HCT116 (cell line): ENCODE measurements around the gene ZNF57. TPM values are rescaled to one million over a fixed set of nuclear protein-coding genes. Genes with fewer than 3 reads are reported as not detected.

Experiments used
- ATAC-seq: fragments of 200-7000 bp; cut with Tn5 transposase; 2 replicates; pipeline ENCODE4 v1.9.1; 2020; ENCODE audit warnings: mild to moderate bottlenecking, moderate library complexity
- BruUV-seq: library from RNA; stranded (reverse); fragments of 400-500 nt; replicated peaks from 2 replicates; lab custom pipeline; 2021; lab: Mats Ljungman, UMichigan
- CTCF ChIA-PET: fragments of 300-600 bp; sonication (Branson Sonifier 250); formaldehyde crosslinking; loops from one replicate; lab custom pipeline; 2021; ENCODE audit warnings: antibody characterized with exemption; lab: Charles Lee
- POLR2A ChIA-PET: fragments of 300-600, 350-600 bp; sonication (Branson Sonifier 250); formaldehyde crosslinking; loops from one replicate; lab custom pipeline; 2021; ENCODE audit warnings: antibody characterized with exemption; lab: Charles Lee
- RAD21 ChIA-PET, 2 experiments: fragments of 300-600 bp; sonication (Branson Sonifier 250); formaldehyde crosslinking; loops; one replicate each; lab custom pipeline; 2023; ENCODE audit warnings: low total read pairs in 2 of 2; ENCODE audit not compliant: uncharacterized antibody in 2 of 2, unreplicated experiment in 2 of 2, low non-redundant PET in 1 of 2; lab: Charles Lee
- DNase-seq: peaks from one replicate; pipeline ENCODE4 v3.0.0-alpha.2; 2010; ENCODE audit warnings: low read depth, low spot score
- H2AFZ ChIP-seq: fragments of 200-600 bp; shearing (Covaris generic), sonication (generic); 2 replicates; pipeline ENCODE4 v1.6.1; 2017; ENCODE audit warnings: low read depth, mixed run types, mixed read lengths, antibody characterized with exemption, low read length; ENCODE audit not compliant: poor library complexity, severe bottlenecking
- H3K27ac ChIP-seq: 2 replicates; pipeline ENCODE4 v1.5.1; 2012; ENCODE audit warnings: low read depth, low read length
- H3K27me3 ChIP-seq: fragments of 200-600 bp; sonication (generic); 2 replicates; pipeline ENCODE4 v1.6.1; 2016; ENCODE audit warnings: mixed run types, low read length, mixed read lengths; ENCODE audit not compliant: insufficient read depth
- H3K36me3 ChIP-seq, 2 experiments: fragments of 200-500 bp in 1 of 2; fragments of 200-600 bp in 1 of 2; sonication (Bioruptor generic) in 1 of 2; sonication (generic) in 1 of 2; 2 replicates each; pipeline versions ENCODE4 v1.5.1 to v1.6.1; 2014 to 2016; ENCODE audit warnings: low read length in 2 of 2, inconsistent platforms in 1 of 2, mixed read lengths in 1 of 2, mixed run types in 1 of 2; ENCODE audit not compliant: insufficient read depth in 2 of 2, control insufficient read depth in 1 of 2
- H3K4me1 ChIP-seq, 2 experiments: fragments of 200-600 bp in 1 of 2; sonication (generic) in 1 of 2; 2 replicates each; pipeline versions ENCODE4 v1.5.1 to v1.6.1; 2012 to 2017; ENCODE audit warnings: low read length in 2 of 2, inconsistent platforms in 1 of 2, mild to moderate bottlenecking in 1 of 2, mixed read lengths in 1 of 2, mixed run types in 1 of 2, moderate library complexity in 1 of 2; ENCODE audit not compliant: insufficient read depth in 2 of 2, control insufficient read depth in 1 of 2
- H3K4me2 ChIP-seq: fragments of 200-600 bp; sonication (generic); 2 replicates; pipeline ENCODE4 v1.6.1; 2017; ENCODE audit warnings: mixed run types, low read length, mixed read lengths
- H3K4me3 ChIP-seq, 2 experiments: fragments of 200-600 bp in 1 of 2; sonication (generic) in 1 of 2; replicated peaks in 1 of 2; 2 replicates each; pipeline ENCODE4 v1.5.1; 2011 to 2016; ENCODE audit warnings: low read length in 2 of 2, control low read depth in 1 of 2, low read depth in 1 of 2, mild to moderate bottlenecking in 1 of 2, mixed read lengths in 1 of 2, mixed run types in 1 of 2
- H3K79me2 ChIP-seq: fragments of 200-600 bp; sonication (generic); 2 replicates; pipeline ENCODE4 v1.6.1; 2017; ENCODE audit warnings: mild to moderate bottlenecking, mixed run types, low read length, moderate library complexity, mixed read lengths; ENCODE audit not compliant: insufficient read depth
- H3K9ac ChIP-seq: fragments of 200-600 bp; sonication (generic); 2 replicates; pipeline ENCODE4 v1.6.1; 2016; ENCODE audit warnings: low read length, mixed read lengths
- H3K9me2 ChIP-seq: fragments of 200-600 bp; sonication (generic), shearing (Covaris generic); 2 replicates; pipeline ENCODE4 v1.6.1; 2017; ENCODE audit warnings: mixed run types, mild to moderate bottlenecking, moderate library complexity; ENCODE audit not compliant: insufficient read depth
- H3K9me3 ChIP-seq, 2 experiments: fragments of 200-500 bp in 1 of 2; fragments of 200-600 bp in 1 of 2; sonication (Bioruptor generic) in 1 of 2; sonication (generic) in 1 of 2; 2 replicates each; pipeline ENCODE4 v1.6.1; 2014 to 2017; ENCODE audit warnings: low read length in 2 of 2, mixed read lengths in 2 of 2, inconsistent platforms in 1 of 2, low read depth in 1 of 2, mild to moderate bottlenecking in 1 of 2, mixed run types in 1 of 2, moderate library complexity in 1 of 2; ENCODE audit not compliant: control insufficient read depth in 1 of 2, insufficient read depth in 1 of 2
- H4K20me1 ChIP-seq: fragments of 200-600 bp; sonication (generic), shearing (Covaris generic); 2 replicates; pipeline ENCODE4 v1.6.1; 2017; ENCODE audit warnings: mixed run types, mild to moderate bottlenecking, moderate library complexity; ENCODE audit not compliant: insufficient read depth
- CBX3 ChIP-seq: IDR thresholded peaks from 2 replicates; pipeline ENCODE4 v1.6.1; 2012; ENCODE audit warnings: low read depth
- CEBPB ChIP-seq: IDR thresholded peaks from 2 replicates; pipeline ENCODE4 v1.6.1; 2012; ENCODE audit warnings: low read depth
- EGR1 ChIP-seq: IDR thresholded peaks from 2 replicates; pipeline ENCODE4 v1.6.1; 2012; ENCODE audit warnings: low read depth
- EZH2 ChIP-seq: fragments of 200-600 bp; sonication (generic); IDR thresholded peaks from 2 replicates; pipeline ENCODE4 v1.6.1; 2017; ENCODE audit warnings: antibody characterized with exemption, mixed run types
- JUND ChIP-seq: IDR thresholded peaks from 2 replicates; pipeline ENCODE4 v1.6.1; 2012
- POLR2A ChIP-seq: IDR thresholded peaks from 2 replicates; pipeline ENCODE4 v1.7.0; 2011; ENCODE audit warnings: borderline replicate concordance; ENCODE audit not compliant: insufficient read depth, insufficient read length; ENCODE audit errors: extremely low read depth
- POLR2AphosphoS5 ChIP-seq: IDR thresholded peaks from 2 replicates; pipeline ENCODE4 v1.6.1; 2011; ENCODE audit warnings: mild to moderate bottlenecking, low read depth, low read length, moderate library complexity
- REST ChIP-seq: IDR thresholded peaks from 2 replicates; pipeline ENCODE4 v1.6.1; 2012; ENCODE audit warnings: low read depth
- SP1 ChIP-seq: IDR thresholded peaks from 2 replicates; pipeline ENCODE4 v1.6.1; 2012; ENCODE audit warnings: low read depth
- SRF ChIP-seq: IDR thresholded peaks from 2 replicates; pipeline ENCODE4 v1.6.1; 2012; ENCODE audit warnings: low read depth
- YY1 ChIP-seq: IDR thresholded peaks from 2 replicates; pipeline ENCODE4 v1.6.1; 2011; ENCODE audit warnings: low read length, low read depth, moderate library complexity, mild to moderate bottlenecking; ENCODE audit not compliant: insufficient replicate concordance; ENCODE audit errors: extremely low read depth
- intact Hi-C: fragments of 100-400 bp; cut with micrococcal nuclease; formaldehyde crosslinking; loops from 2 replicates; pipeline ENCODE4 v1.10.0; 2022
- total RNA-seq: library from RNA; stranded (reverse); gene quantifications from one replicate; pipeline ENCODE4 v1.2.1, GENCODE V29; 2021; ENCODE audit not compliant: unreplicated experiment
- TF ChIP-seq, protein P1 (sequence below): IDR thresholded peaks from 2 replicates; pipeline ENCODE4 v1.6.1; 2012

Gene ZNF57
- total RNA-seq, 1 experiment from 2014 or later = 8.3 TPM

DNA sequence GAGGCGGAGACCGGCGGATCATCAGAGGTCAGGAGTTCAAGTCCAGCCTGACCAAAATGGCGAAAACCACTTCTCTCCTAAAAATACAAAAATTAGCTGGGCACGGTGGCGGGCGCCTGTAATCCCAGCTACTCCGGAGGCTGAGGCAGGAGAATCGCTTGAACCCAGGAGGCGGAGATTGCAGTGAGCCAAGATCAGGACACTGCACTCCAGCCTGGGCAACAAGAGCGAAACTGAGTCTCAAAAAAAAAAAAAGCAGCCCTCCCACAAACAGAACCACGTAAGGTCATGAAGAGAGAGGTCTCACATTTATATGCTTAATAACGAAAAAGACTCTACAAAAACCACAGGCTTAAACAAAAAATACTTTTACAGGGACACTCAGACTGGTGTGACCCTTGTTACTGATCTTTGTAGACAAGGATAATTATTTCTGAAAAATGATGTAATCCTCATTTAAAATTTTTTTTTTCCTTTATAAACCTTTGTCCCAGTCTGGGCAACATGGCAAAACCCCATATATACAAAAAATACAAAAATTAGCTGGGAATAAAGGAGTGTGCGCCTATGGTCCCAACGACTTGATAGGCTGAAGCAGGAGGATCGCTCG is 45.0 kb downstream of the ZNF57 start:
- no peak for DNase-seq
- H3K27me3 ChIP-seq = no peaks in the 10 kb centered on the region
- peak overlapping the region; percentile 95 for H3K4me2 ChIP-seq
- H3K27ac ChIP-seq = peak overlapping the region; percentile 86
- ATAC-seq = no peak
- intact Hi-C loops = no loop called here
- no peaks in the 10 kb centered on the region for H4K20me1 ChIP-seq
- ChIA-PET RAD21 (no interaction called here), POLR2A (no interaction called here), CTCF (no interaction called here)
- no peaks in the 10 kb centered on the region for H3K36me3 ChIP-seq
- H3K9me2 ChIP-seq = no peaks in the 10 kb centered on the region
- peaks cover 40% of the 10 kb centered on the region for H3K79me2 ChIP-seq
- peak overlapping the region; percentile 85 to 95 for H3K4me3 ChIP-seq
- H2AFZ ChIP-seq = peak overlapping the region; percentile 57
- BruUV-seq = TSS peak; percentile 89
- no peak for TF ChIP-seq SRF
- TF ChIP-seq CBX3 = no peak
- no peak for TF ChIP-seq EZH2
- TF ChIP-seq POLR2AphosphoS5 = peak; percentile 27; the same call in 1 of the 2 replicates
- no peak for TF ChIP-seq CEBPB
- H3K4me1 ChIP-seq = peaks cover 6 to 26% of the 10 kb centered on the region in 2 experiments; a peak in 3 of 4 replicates
- H3K9me3 ChIP-seq = no peaks in the 10 kb centered on the region
- H3K9ac ChIP-seq = peak overlapping the region; percentile 86

DNA sequence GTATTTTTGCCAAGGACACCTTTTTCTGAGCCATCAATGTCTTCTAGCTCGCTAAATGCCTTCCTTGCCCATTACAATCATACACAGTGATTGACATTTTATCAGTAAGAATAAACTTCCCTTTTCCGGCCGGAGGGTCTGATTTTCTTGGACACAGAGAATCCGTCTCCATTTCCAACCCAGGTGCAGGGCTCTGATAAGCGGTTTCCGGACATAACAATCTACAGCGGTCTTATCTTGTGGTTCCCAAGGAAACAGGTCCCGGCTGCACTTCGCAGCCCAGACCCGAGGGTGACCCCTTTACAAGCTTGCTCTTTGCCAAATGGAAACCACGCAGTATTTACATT is 49.2 kb downstream of the ZNF57 start:
- peak overlapping the region; percentile 70 for H3K27ac ChIP-seq
- H3K9me2 ChIP-seq = no peaks in the 10 kb centered on the region
- ChIA-PET RAD21 (interaction anchor here (0.5 to 1.0 kb wide), 6 partner anchors 13 to 326 kb away, joined by 3 to 5 read pairs (median 4); partner anchors contain the start of genes GNG7 (in 1 of the 2) and TLE6 (in 1 of the 2)), CTCF (interaction anchor here (0.7 to 2.9 kb wide), 23 partner anchors 10 to 535 kb away, joined by 3 to 34 read pairs (median 9); partner anchors contain the start of genes TLE6, ZNF555 and ZNF57)
- H3K27me3 ChIP-seq = no peaks in the 10 kb centered on the region
- ATAC-seq = peak; percentile 21
- peak overlapping the region; percentile 83 for H3K9ac ChIP-seq
- H3K9me3 ChIP-seq = no peaks in the 10 kb centered on the region
- peak overlapping the region; percentile 90 to 91 for H3K4me3 ChIP-seq
- DNase-seq = no peak
- intact Hi-C loops = loop anchor here (5.0 kb wide), 1 partner anchor 327 kb away; no protein-coding TSS in a partner anchor
- BruUV-seq = TSS peak; percentile 77
- H2AFZ ChIP-seq = no peak overlapping the region
- H3K79me2 ChIP-seq = peaks cover 17% of the 10 kb centered on the region
- TF ChIP-seq REST (no peak), SP1 (no peak), JUND (no peak), CEBPB (no peak), EGR1 (no peak), POLR2A (no peak), YY1 (no peak)
- TF ChIP-seq, protein P1, sequence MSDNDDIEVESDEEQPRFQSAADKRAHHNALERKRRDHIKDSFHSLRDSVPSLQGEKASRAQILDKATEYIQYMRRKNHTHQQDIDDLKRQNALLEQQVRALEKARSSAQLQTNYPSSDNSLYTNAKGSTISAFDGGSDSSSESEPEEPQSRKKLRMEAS = no peak
- TF ChIP-seq, all 23 proteins: peak for 0
- no peaks in the 10 kb centered on the region for H4K20me1 ChIP-seq
- peaks cover 12 to 31% of the 10 kb centered on the region in 2 experiments; a peak in 3 of 4 replicates for H3K4me1 ChIP-seq
- peak overlapping the region; percentile 88 for H3K4me2 ChIP-seq
- H3K36me3 ChIP-seq = no peaks in the 10 kb centered on the region
- POLR2A ChIA-PET = interaction anchor here (0.6 to 1.9 kb wide), 8 partner anchors 49 to 335 kb away, joined by 3 to 9 read pairs (median 4); partner anchors contain the start of gene ZNF57
